GM10266 (cell line): ENCODE results near the gene KRT33A.

Experiments
- DNase-seq: peaks from one replicate; pipeline ENCODE4 v3.0.0; 2012; ENCODE audit errors: extremely low spot score
- CTCF ChIP-seq: IDR thresholded peaks from 2 replicates; pipeline ENCODE4 v1.5.1; 2012; ENCODE audit warnings: mild to moderate bottlenecking, low read depth; ENCODE audit not compliant: control insufficient read depth, insufficient read depth; ENCODE audit errors: missing control alignments

KRT33A gene

GRCh38 chr17:41333836-41334235, 16.8 kb downstream of the KRT33A start:
- no peak for DNase-seq
- TF ChIP-seq CTCF, result no peak

- no peak for TF ChIP-seq CTCF
- no peak for DNase-seq
Measured at GRCh38 chr17:41333098-41333497, 17.5 kb downstream of the KRT33A start.

- TF ChIP-seq CTCF, result no peak
Measured at GRCh38 chr17:41332239-41332638, 18.4 kb downstream of the KRT33A start.

GRCh38 chr17:41331606-41332005, 19.0 kb downstream of the KRT33A start:
- no peak for DNase-seq
- TF ChIP-seq CTCF, result no peak

More at GRCh38 chr17:41332239-41332638, 18.4 kb downstream of the KRT33A start:
- DNase-seq, result no peak

- TF ChIP-seq CTCF, result peak; percentile 53
- no peak for DNase-seq
Measured at GRCh38 chr17:41329279-41329948, 21.2 kb downstream of the KRT33A start.

GRCh38 chr17:41328207-41328606, 22.4 kb downstream of the KRT33A start:
- no peak for TF ChIP-seq CTCF

GRCh38 chr17:41327411-41328120, 23.1 kb downstream of the KRT33A start:
- DNase-seq, result no peak
- TF ChIP-seq CTCF, result no peak

More at GRCh38 chr17:41328207-41328606, 22.4 kb downstream of the KRT33A start:
- no peak for DNase-seq
